SK-N-SH treated with all-trans-retinoic acid at 6 μM for 48 hours (cell line): ENCODE data around the gene AP1S2.

Source experiments
- PATZ1 ChIP-seq: fragments of 250-450 bp; sonication (Bioruptor Pico); IDR thresholded peaks from 2 replicates; pipeline ENCODE4 v1.8.0; 2020; ENCODE audit warnings: mild to moderate bottlenecking, moderate library complexity, borderline replicate concordance
- POU6F1 ChIP-seq: fragments of 250-450 bp; sonication (Bioruptor Pico); IDR thresholded peaks from 2 replicates; pipeline ENCODE4 v1.8.0; 2021; ENCODE audit warnings: low read depth, mild to moderate bottlenecking, moderate library complexity, borderline replicate concordance
- RARB ChIP-seq: fragments of 250-450 bp; sonication (Bioruptor Pico); IDR thresholded peaks from 2 replicates; pipeline ENCODE4 v1.8.0; 2021; ENCODE audit warnings: mild to moderate bottlenecking, moderate library complexity
- ZC3H10 ChIP-seq: fragments of 250-450 bp; sonication (Bioruptor Pico); IDR thresholded peaks from 2 replicates; pipeline ENCODE4 v1.5.1; 2021; ENCODE audit warnings: mild to moderate bottlenecking, moderate library complexity
- ZNF565 ChIP-seq: fragments of 450-650 bp; formaldehyde crosslinking; conservative IDR thresholded peaks from 2 replicates; pipeline ENCODE4 v1.5.0; 2020; ENCODE audit warnings: low read depth, mild to moderate bottlenecking, moderate library complexity
- ZNF8 ChIP-seq: fragments of 450-650 bp; formaldehyde crosslinking; IDR thresholded peaks from 2 replicates; pipeline ENCODE4 v1.5.0; 2020; ENCODE audit warnings: mild to moderate bottlenecking, moderate library complexity
- TF ChIP-seq, protein P1 (sequence below): fragments of 250-450 bp; sonication (Bioruptor Pico); IDR thresholded peaks from 2 replicates; pipeline ENCODE4 v1.5.1; 2020; ENCODE audit warnings: low read depth, mild to moderate bottlenecking, moderate library complexity
- TF ChIP-seq, protein P2 (sequence below): fragments of 250-450 bp; sonication (Bioruptor Pico); IDR thresholded peaks from 2 replicates; pipeline ENCODE4 v1.5.0; 2020; ENCODE audit warnings: mild to moderate bottlenecking, moderate library complexity

GRCh38 chrX:15812192-15812938 lies 42.2 kb downstream of the AP1S2 start:
- TF ChIP-seq, protein P1, sequence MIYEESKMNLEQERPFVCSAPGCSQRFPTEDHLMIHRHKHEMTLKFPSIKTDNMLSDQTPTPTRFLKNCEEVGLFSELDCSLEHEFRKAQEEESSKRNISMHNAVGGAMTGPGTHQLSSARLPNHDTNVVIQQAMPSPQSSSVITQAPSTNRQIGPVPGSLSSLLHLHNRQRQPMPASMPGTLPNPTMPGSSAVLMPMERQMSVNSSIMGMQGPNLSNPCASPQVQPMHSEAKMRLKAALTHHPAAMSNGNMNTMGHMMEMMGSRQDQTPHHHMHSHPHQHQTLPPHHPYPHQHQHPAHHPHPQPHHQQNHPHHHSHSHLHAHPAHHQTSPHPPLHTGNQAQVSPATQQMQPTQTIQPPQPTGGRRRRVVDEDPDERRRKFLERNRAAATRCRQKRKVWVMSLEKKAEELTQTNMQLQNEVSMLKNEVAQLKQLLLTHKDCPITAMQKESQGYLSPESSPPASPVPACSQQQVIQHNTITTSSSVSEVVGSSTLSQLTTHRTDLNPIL = no peak
- TF ChIP-seq PATZ1 (no peak), ZC3H10 (CRISPR knock-in tag) (no peak), ZNF565 (CRISPR knock-in tag) (no peak), RARB (CRISPR knock-in tag) (no peak), POU6F1 (CRISPR knock-in tag) (no peak), ZNF8 (CRISPR knock-in tag) (no peak)
- TF ChIP-seq, protein P2, sequence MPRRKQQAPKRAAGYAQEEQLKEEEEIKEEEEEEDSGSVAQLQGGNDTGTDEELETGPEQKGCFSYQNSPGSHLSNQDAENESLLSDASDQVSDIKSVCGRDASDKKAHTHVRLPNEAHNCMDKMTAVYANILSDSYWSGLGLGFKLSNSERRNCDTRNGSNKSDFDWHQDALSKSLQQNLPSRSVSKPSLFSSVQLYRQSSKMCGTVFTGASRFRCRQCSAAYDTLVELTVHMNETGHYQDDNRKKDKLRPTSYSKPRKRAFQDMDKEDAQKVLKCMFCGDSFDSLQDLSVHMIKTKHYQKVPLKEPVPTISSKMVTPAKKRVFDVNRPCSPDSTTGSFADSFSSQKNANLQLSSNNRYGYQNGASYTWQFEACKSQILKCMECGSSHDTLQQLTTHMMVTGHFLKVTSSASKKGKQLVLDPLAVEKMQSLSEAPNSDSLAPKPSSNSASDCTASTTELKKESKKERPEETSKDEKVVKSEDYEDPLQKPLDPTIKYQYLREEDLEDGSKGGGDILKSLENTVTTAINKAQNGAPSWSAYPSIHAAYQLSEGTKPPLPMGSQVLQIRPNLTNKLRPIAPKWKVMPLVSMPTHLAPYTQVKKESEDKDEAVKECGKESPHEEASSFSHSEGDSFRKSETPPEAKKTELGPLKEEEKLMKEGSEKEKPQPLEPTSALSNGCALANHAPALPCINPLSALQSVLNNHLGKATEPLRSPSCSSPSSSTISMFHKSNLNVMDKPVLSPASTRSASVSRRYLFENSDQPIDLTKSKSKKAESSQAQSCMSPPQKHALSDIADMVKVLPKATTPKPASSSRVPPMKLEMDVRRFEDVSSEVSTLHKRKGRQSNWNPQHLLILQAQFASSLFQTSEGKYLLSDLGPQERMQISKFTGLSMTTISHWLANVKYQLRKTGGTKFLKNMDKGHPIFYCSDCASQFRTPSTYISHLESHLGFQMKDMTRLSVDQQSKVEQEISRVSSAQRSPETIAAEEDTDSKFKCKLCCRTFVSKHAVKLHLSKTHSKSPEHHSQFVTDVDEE = no peak
